Measurements from ENCODE around the gene SLC16A10. TPM values are rescaled to one million over a fixed set of nuclear protein-coding genes. Genes with fewer than 3 reads are reported as not detected.
A peak's percentile ranks its signal among the peaks of the same experiment; 100 is the strongest.

SLC16A10 gene
- total RNA-seq, 1 experiment from 2014 or later = 1.7 TPM

DNA sequence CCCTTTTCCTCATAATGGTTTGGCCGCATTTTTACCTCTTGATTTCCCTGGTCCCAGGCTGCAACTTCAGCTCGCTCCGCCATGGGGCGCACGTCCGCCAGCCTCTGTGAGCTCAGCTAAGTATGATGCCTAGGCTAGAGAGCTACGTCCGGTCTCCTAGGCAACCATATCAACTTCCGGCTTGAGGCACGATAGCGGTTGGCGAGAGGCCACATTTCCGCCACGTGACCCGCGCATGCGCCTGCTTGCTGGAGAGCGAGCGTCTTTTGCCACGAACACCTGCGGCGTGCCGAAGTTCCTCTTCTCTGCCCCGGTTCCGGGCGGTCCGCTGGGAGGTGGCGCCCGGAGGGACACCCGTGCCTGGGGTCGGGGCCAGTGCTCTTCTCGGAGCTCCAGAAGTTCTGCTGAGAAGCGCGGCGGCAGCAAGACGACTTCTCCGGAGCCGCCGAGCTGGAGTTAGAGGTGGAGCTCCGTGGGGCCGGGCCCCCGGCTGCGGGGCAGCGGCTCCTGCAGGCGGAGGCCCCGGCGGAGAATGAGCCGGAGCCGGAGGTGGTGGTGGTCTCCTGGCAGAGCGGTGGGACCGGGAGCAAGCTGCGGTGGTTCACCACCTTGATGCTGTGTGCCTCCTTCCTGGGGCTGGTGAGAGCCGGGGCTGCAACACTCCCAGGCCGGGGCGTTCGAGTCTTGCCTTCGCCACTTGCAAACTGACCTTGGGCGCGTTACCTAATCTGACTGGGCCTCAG lies 172.0 kb downstream of the SLC16A10 start:
- Histone ChIP-seq H3F3A (ENCODE audit: insufficient read depth, low read depth) (peaks cover 13% of the 10 kb centered on the region; the same call in 1 of the 2 replicates), H3K4me2 (peak overlapping the region; percentile 94), H3K79me2 (ENCODE audit: low read depth) (peaks cover 43% of the 10 kb centered on the region), H2AFZ (peak overlapping the region; percentile 83), H3K9me3 (ENCODE audit: insufficient read depth, low read depth) (no peaks in the 10 kb centered on the region), H3K36me3 (ENCODE audit: low read depth) (0 out of 2 replicates have a peak, but pooled peaks cover 2% of the 10 kb centered on the region), H3K4me3 (peak overlapping the region; percentile 84), H3K27me3 (ENCODE audit: insufficient read depth, low read depth) (no peaks in the 10 kb centered on the region), H3K4me1 (replicated peaks; ENCODE audit: insufficient read depth) (peaks cover 34% of the 10 kb centered on the region), H3K9me2 (ENCODE audit: insufficient read depth) (no peaks in the 10 kb centered on the region), H4K20me1 (ENCODE audit: insufficient read depth) (peaks cover 15% of the 10 kb centered on the region), H3K27ac (peak overlapping the region; percentile 58; the same call in 1 of the 2 replicates)
- TF ChIP-seq, protein P1, sequence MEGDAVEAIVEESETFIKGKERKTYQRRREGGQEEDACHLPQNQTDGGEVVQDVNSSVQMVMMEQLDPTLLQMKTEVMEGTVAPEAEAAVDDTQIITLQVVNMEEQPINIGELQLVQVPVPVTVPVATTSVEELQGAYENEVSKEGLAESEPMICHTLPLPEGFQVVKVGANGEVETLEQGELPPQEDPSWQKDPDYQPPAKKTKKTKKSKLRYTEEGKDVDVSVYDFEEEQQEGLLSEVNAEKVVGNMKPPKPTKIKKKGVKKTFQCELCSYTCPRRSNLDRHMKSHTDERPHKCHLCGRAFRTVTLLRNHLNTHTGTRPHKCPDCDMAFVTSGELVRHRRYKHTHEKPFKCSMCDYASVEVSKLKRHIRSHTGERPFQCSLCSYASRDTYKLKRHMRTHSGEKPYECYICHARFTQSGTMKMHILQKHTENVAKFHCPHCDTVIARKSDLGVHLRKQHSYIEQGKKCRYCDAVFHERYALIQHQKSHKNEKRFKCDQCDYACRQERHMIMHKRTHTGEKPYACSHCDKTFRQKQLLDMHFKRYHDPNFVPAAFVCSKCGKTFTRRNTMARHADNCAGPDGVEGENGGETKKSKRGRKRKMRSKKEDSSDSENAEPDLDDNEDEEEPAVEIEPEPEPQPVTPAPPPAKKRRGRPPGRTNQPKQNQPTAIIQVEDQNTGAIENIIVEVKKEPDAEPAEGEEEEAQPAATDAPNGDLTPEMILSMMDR (conservative IDR thresholded peaks at IDR 0.05) = peak; percentile 96
- no peak for TF ChIP-seq EZH2 (IDR thresholded peaks at IDR 0.05; ENCODE audit: low read depth)
- BruUV-seq (replicated peaks) = TSS peak; percentile 68
- intact Hi-C loops (cut with micrococcal nuclease; ENCODE audit: unreplicated experiment) = loop anchor here (1.0 to 2.0 kb wide), 6 partner anchors 202 to 784 kb away; partner anchors contain the start of gene REV3L
- ChIA-PET CTCF (interaction anchor here (0.7 to 1.4 kb wide), 9 partner anchors 219 to 784 kb away, joined by 3 to 15 read pairs (median 3); partner anchors contain the start of genes CDK19 and TRAF3IP2), POLR2A (ENCODE audit: unreplicated experiment) (interaction anchor here (0.6 to 0.7 kb wide), 6 partner anchors 29 to 712 kb away, joined by 3 to 5 read pairs (median 4); partner anchors contain the start of gene TRAF3IP2)
- DNase-seq = peak; percentile 97 to 98

DNA sequence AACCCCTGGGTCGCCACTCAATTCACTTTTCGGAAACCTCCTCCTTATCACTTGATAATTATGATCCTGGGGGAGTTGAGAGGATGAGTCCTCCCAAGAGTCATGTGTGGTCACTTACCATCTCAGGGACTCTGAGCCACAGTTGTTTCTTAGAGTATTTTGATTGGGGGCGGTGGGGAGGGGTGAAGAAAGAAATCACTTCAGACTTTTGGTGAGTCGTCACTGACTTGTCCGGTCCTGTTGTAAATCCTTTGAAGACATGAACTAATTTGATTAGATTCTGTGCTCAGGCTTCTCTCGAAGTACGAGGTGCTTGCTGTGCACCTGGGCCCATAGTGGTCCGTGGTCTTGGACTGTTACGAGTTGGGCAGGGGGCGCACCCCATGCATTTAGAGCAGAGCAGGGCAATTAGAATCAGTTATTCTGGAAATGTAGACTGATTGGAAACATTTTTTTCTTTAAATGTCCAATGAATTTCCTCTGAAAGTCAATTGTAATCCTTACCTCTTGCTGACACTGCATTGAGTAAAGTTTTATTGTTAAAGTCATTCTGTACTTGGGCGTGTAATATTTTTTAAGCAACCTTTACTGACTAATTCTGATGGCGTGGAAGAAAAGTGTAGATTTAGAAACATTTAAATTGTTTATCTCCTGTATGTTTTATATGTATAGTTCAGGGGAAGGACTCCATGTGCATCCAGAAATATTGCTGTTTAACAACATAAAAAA lies 173.4 kb downstream of the SLC16A10 start:
- intact Hi-C loops (cut with micrococcal nuclease; ENCODE audit: unreplicated experiment) = no loop called here
- peaks cover 45% of the 10 kb centered on the region for H3K79me2 ChIP-seq (ENCODE audit: low read depth)
- peaks cover 15% of the 10 kb centered on the region for H4K20me1 ChIP-seq (ENCODE audit: insufficient read depth)
- H3K4me1 ChIP-seq (replicated peaks; ENCODE audit: insufficient read depth) = peaks cover 35% of the 10 kb centered on the region
- H3K9me2 ChIP-seq (ENCODE audit: insufficient read depth) = no peaks in the 10 kb centered on the region
- peaks cover 11% of the 10 kb centered on the region; the same call in 1 of the 2 replicates for H3K36me3 ChIP-seq (ENCODE audit: low read depth)
- no peak for DNase-seq
- TF ChIP-seq, protein P1 (conservative IDR thresholded peaks at IDR 0.05) = no peak
- TF ChIP-seq EZH2 (IDR thresholded peaks at IDR 0.05; ENCODE audit: low read depth) = no peak
- H3K9me3 ChIP-seq (ENCODE audit: insufficient read depth, low read depth) = no peaks in the 10 kb centered on the region
- no peaks in the 10 kb centered on the region for H3K27me3 ChIP-seq (ENCODE audit: insufficient read depth, low read depth)
- ChIA-PET CTCF (no interaction called here), POLR2A (ENCODE audit: unreplicated experiment) (no interaction called here)
- peak overlapping the region; percentile 84 for H3K4me3 ChIP-seq
- H3K27ac ChIP-seq = no peak overlapping the region
- H3K4me2 ChIP-seq = peak overlapping the region; percentile 94
- H3F3A ChIP-seq (ENCODE audit: insufficient read depth, low read depth) = peaks cover 14% of the 10 kb centered on the region; the same call in 1 of the 2 replicates
- no TSS peak for BruUV-seq (replicated peaks)
- H2AFZ ChIP-seq = peak overlapping the region; percentile 83; the same call in 1 of the 2 replicates

DNA sequence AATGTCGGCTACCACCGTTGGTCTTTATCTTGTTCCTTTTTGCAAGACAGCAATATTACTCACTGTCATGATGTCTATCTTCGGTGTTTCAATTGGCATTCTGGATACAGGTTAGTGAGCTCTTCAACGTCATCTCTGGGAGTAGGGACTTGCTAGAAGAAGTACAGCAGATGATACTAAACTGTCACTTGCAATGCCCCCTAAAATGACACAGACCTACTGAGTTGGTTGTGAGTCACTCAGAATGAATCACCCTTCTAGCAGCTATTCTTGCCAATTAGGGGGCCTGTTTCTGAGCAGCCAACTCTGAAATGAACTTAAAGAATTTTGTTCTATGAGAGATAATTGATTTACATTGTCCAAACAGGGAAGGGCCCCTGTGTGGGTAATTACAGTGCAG lies 176.5 kb downstream of the SLC16A10 start:
- peak in 1 of 2 experiments; percentile 50 for DNase-seq
- CTCF ChIA-PET = no interaction called here
- Histone ChIP-seq H3K4me2 (no peak overlapping the region), H3K27ac (no peak overlapping the region), H3K9me2 (ENCODE audit: insufficient read depth) (no peaks in the 10 kb centered on the region), H2AFZ (no peak overlapping the region), H3K27me3 (ENCODE audit: insufficient read depth, low read depth) (no peaks in the 10 kb centered on the region), H3K36me3 (ENCODE audit: low read depth) (peaks cover 25% of the 10 kb centered on the region), H4K20me1 (ENCODE audit: insufficient read depth) (peaks cover 28% of the 10 kb centered on the region), H3K4me3 (no peak overlapping the region), H3K4me1 (replicated peaks; ENCODE audit: insufficient read depth) (peaks cover 30% of the 10 kb centered on the region), H3K9me3 (ENCODE audit: insufficient read depth, low read depth) (no peaks in the 10 kb centered on the region), H3F3A (ENCODE audit: insufficient read depth, low read depth) (peaks cover 8% of the 10 kb centered on the region; the same call in 1 of the 2 replicates), H3K79me2 (ENCODE audit: low read depth) (peaks cover 56% of the 10 kb centered on the region)
- TF ChIP-seq EZH2 (IDR thresholded peaks at IDR 0.05; ENCODE audit: low read depth) = no peak
- TF ChIP-seq, protein P1 (conservative IDR thresholded peaks at IDR 0.05) = no peak
- POLR2A ChIA-PET (ENCODE audit: unreplicated experiment) = no interaction called here
- intact Hi-C loops (cut with micrococcal nuclease; ENCODE audit: unreplicated experiment) = no loop called here
- no TSS peak for BruUV-seq (replicated peaks)

Measured in PC-9 (cell line).